Kidney epithelial cell (primary cell): ENCODE measurements around the gene CHID1. TPM values are rescaled to one million over a fixed set of nuclear protein-coding genes. Genes with fewer than 3 reads are reported as not detected.

ENCODE experiments used
- DNase-seq: peaks from one replicate; pipeline ENCODE4 v3.0.0-alpha.2; 2010; ENCODE audit warnings: low read depth
- H3K27me3 ChIP-seq: 2 replicates; pipeline ENCODE4 v1.6.0; 2011; ENCODE audit warnings: low read length; ENCODE audit not compliant: control insufficient read depth, insufficient read depth
- H3K36me3 ChIP-seq: 2 replicates; pipeline ENCODE4 v1.5.1; 2011; ENCODE audit warnings: low read length; ENCODE audit not compliant: control insufficient read depth, insufficient read depth
- H3K4me3 ChIP-seq: 2 replicates; pipeline ENCODE4 v1.5.1; 2011; ENCODE audit warnings: low read depth, mild to moderate bottlenecking, control low read depth, low read length
- CTCF ChIP-seq: IDR thresholded peaks from 2 replicates; pipeline ENCODE4 v1.5.1; 2011; ENCODE audit warnings: mild to moderate bottlenecking, moderate library complexity, low read length, control low read depth, inconsistent platforms; ENCODE audit not compliant: insufficient read depth, poor library complexity, severe bottlenecking
- total RNA-seq: library from RNA; depleted of rRNA; stranded (reverse); fragments of >200 nt; gene quantifications from 2 replicates; pipeline ENCODE4 v1.2.3, GENCODE V29; 2015

Gene CHID1
- total RNA-seq, 1 donor from 2014 or later: 90.0 TPM

GRCh38 chr11:870418-870817, 40.2 kb downstream of the CHID1 start:
- Histone ChIP-seq H3K27me3 (no peaks in the 10 kb centered on the region), H3K4me3 (no peak overlapping the region), H3K36me3 (no peaks in the 10 kb centered on the region)
- DNase-seq: no peak
- no peak for TF ChIP-seq CTCF

GRCh38 chr11:870127-870413, 40.5 kb downstream of the CHID1 start:
- H3K27me3 ChIP-seq: no peaks in the 10 kb centered on the region

GRCh38 chr11:869399-870126, 41.0 kb downstream of the CHID1 start:
- TF ChIP-seq CTCF: no peak
- no peak for DNase-seq
- Histone ChIP-seq H3K4me3 (no peak overlapping the region), H3K36me3 (no peaks in the 10 kb centered on the region), H3K27me3 (no peaks in the 10 kb centered on the region)

More at GRCh38 chr11:870127-870413, 40.5 kb downstream of the CHID1 start:
- no peak for DNase-seq
- Histone ChIP-seq H3K36me3 (no peaks in the 10 kb centered on the region), H3K4me3 (no peak overlapping the region)
- TF ChIP-seq CTCF: peak; percentile 44

- H3K36me3 ChIP-seq: no peaks in the 10 kb centered on the region
- no peak for DNase-seq
- no peaks in the 10 kb centered on the region for H3K27me3 ChIP-seq
- H3K4me3 ChIP-seq: no peak overlapping the region
- no peak for TF ChIP-seq CTCF
These were observed 41.8 kb downstream of the CHID1 start for GRCh38 chr11:868802-869201.

GRCh38 chr11:868394-868793, 42.2 kb downstream of the CHID1 start:
- TF ChIP-seq CTCF: no peak

GRCh38 chr11:867856-868358, 42.7 kb downstream of the CHID1 start:
- no peaks in the 10 kb centered on the region for H3K36me3 ChIP-seq
- H3K27me3 ChIP-seq: no peaks in the 10 kb centered on the region
- TF ChIP-seq CTCF: no peak
- no peak overlapping the region for H3K4me3 ChIP-seq
- no peak for DNase-seq

More at GRCh38 chr11:868394-868793, 42.2 kb downstream of the CHID1 start:
- Histone ChIP-seq H3K36me3 (no peaks in the 10 kb centered on the region), H3K27me3 (no peaks in the 10 kb centered on the region), H3K4me3 (no peak overlapping the region)
- DNase-seq: no peak
